Renal cortex interstitium (tissue), 11 donors: ENCODE measurements around the gene PRR16. TPM values are rescaled to one million over a fixed set of nuclear protein-coding genes. Genes with fewer than 3 reads are reported as not detected.

Experiments
- DNase-seq, 11 donors: peaks; one replicate each; pipeline ENCODE4 v3.0.0-alpha.2; 2013; ENCODE audit warnings: low read depth in 9 of 11, low spot score in 4 of 11; ENCODE audit errors: extremely low read depth in 1 of 11
- polyA plus RNA-seq, 3 donors: library from polyadenylated mRNA; unstranded; fragments of 120-200 nt; gene quantifications; one replicate each; pipeline ENCODE4 v1.2.1, GENCODE V29; 2013; ENCODE audit not compliant: insufficient read length in 3 of 3

The PRR16 gene
- polyA plus RNA-seq, 3 donors, result 3.0 to 3.1 (median 3.0) TPM

GRCh38 chr5:120613729-120614128 is 149.6 kb downstream of the PRR16 start:
- DNase-seq, result no peak

- DNase-seq, result no peak
Observed at GRCh38 chr5:120614531-120615180, 150.6 kb downstream of the PRR16 start.

- DNase-seq, result no peak
Observed at GRCh38 chr5:120615967-120616645, 152.0 kb downstream of the PRR16 start.

- no peak for DNase-seq
Observed at GRCh38 chr5:120621339-120621738, 157.2 kb downstream of the PRR16 start.

- no peak for DNase-seq
Observed at GRCh38 chr5:120624021-120624563, 160.0 kb downstream of the PRR16 start.

- DNase-seq, result no peak
Observed at GRCh38 chr5:120628156-120628555, 164.1 kb downstream of the PRR16 start.

GRCh38 chr5:120630550-120630949 is 166.4 kb downstream of the PRR16 start:
- DNase-seq, result no peak

- no peak for DNase-seq
Observed at GRCh38 chr5:120631611-120632010, 167.5 kb downstream of the PRR16 start.

- DNase-seq, result no peak
Observed at GRCh38 chr5:120632430-120632829, 168.3 kb downstream of the PRR16 start.

- no peak for DNase-seq
Observed at GRCh38 chr5:120638449-120638848, 174.3 kb downstream of the PRR16 start.

- DNase-seq, result no peak
Observed at GRCh38 chr5:120640778-120641177, 176.7 kb downstream of the PRR16 start.

- DNase-seq, result no peak
Observed at GRCh38 chr5:120644516-120644915, 180.4 kb downstream of the PRR16 start.

- peak in 9 of 11 donors; percentile 1 to 18 (median 9) for DNase-seq
Observed at GRCh38 chr5:120655828-120656435, 191.8 kb downstream of the PRR16 start.

GRCh38 chr5:120657104-120657503 is 193.0 kb downstream of the PRR16 start:
- DNase-seq, result no peak

- no peak for DNase-seq
Observed at GRCh38 chr5:120677481-120677880, 213.4 kb downstream of the PRR16 start.

- DNase-seq, result no peak
Observed at GRCh38 chr5:120678279-120678678, 214.2 kb downstream of the PRR16 start.

GRCh38 chr5:120682851-120683250 is 218.8 kb downstream of the PRR16 start:
- DNase-seq, result no peak

- no peak for DNase-seq
Observed at GRCh38 chr5:120683580-120683979, 219.5 kb downstream of the PRR16 start.

- DNase-seq, result no peak
Observed at GRCh38 chr5:120684213-120684612, 220.1 kb downstream of the PRR16 start.

GRCh38 chr5:120684749-120685415 is 220.8 kb downstream of the PRR16 start:
- DNase-seq, result no peak
